Endodermal cell (in vitro differentiated cells): Measurements from ENCODE around the gene DLG5. TPM values are rescaled to one million over a fixed set of nuclear protein-coding genes. Genes with fewer than 3 reads are reported as not detected.

Experiments used
- DNase-seq: peaks from one replicate; pipeline ENCODE4 v3.0.0-alpha.2; 2017
- H3K27ac ChIP-seq: 2 replicates; pipeline ENCODE4 v1.5.1; 2013; ENCODE audit warnings: mild to moderate bottlenecking, low read depth, low read length, moderate library complexity
- H3K27me3 ChIP-seq: 2 replicates; pipeline ENCODE4 v1.6.1; 2013; ENCODE audit warnings: mild to moderate bottlenecking, low read length, moderate library complexity; ENCODE audit not compliant: insufficient read depth, control insufficient read depth, poor library complexity, severe bottlenecking
- H3K36me3 ChIP-seq: 2 replicates; pipeline ENCODE4 v1.7.0; 2013; ENCODE audit warnings: mild to moderate bottlenecking, low read length, moderate library complexity; ENCODE audit not compliant: control insufficient read depth, insufficient read depth
- H3K4me1 ChIP-seq: one replicate; pipeline ENCODE4 v1.7.0; 2013; ENCODE audit warnings: low read length; ENCODE audit not compliant: control insufficient read depth, insufficient read depth
- H3K4me3 ChIP-seq: 2 replicates; pipeline ENCODE4 v1.5.1; 2013; ENCODE audit warnings: mild to moderate bottlenecking, low read length, moderate library complexity
- H3K9ac ChIP-seq: 2 replicates; pipeline ENCODE4 v1.6.1; 2013; ENCODE audit warnings: mild to moderate bottlenecking, low read length, moderate library complexity; ENCODE audit not compliant: poor library complexity, severe bottlenecking; ENCODE audit errors: extremely low read depth
- H3K9me3 ChIP-seq: 2 replicates; pipeline ENCODE4 v1.6.1; 2013; ENCODE audit warnings: mild to moderate bottlenecking, low read length, moderate library complexity; ENCODE audit not compliant: control insufficient read depth
- H3K27ac Mint-ChIP-seq: 2 replicates; pipeline ENCODE4 v1.8.0; 2020; ENCODE audit warnings: mixed read lengths
- H3K27me3 Mint-ChIP-seq: 2 replicates; pipeline ENCODE4 v1.8.0; 2021; ENCODE audit warnings: mild to moderate bottlenecking, mixed read lengths; ENCODE audit not compliant: insufficient read depth
- H3K36me3 Mint-ChIP-seq: 2 replicates; pipeline ENCODE4 v1.8.0; 2020; ENCODE audit warnings: low read depth, mixed read lengths
- H3K4me1 Mint-ChIP-seq: 2 replicates; pipeline ENCODE4 v1.8.0; 2020; ENCODE audit warnings: mixed read lengths
- H3K4me3 Mint-ChIP-seq: 2 replicates; pipeline ENCODE4 v1.8.0; 2020; ENCODE audit warnings: mild to moderate bottlenecking, moderate library complexity, mixed read lengths
- H3K9me3 Mint-ChIP-seq: 2 replicates; pipeline ENCODE4 v1.8.0; 2020; ENCODE audit warnings: mild to moderate bottlenecking, mixed read lengths
- WGBS, 2 experiments: methylation state at CpG; one replicate each; pipeline versions ENCODE4 v1.1.5 to v1.1.7; 2013; ENCODE audit warnings: missing lambda C conversion rate in 2 of 2, mixed read lengths in 1 of 2; ENCODE audit not compliant: insufficient coverage in 1 of 2, insufficient read length in 1 of 2; 5-methylcytosine and 5-hydroxymethylcytosine counted together
- total RNA-seq, 2 donors: library from RNA; stranded (reverse); fragmentation: NEBNext Ultra II Directional in 1 of 2; extraction: Animal tissue kit (Norgen Biotek cat#: 25700) in 1 of 2; gene quantifications; 2 replicates in 1 of 2; 3 replicates in 1 of 2; pipeline ENCODE4 v1.2.1, GENCODE V29; 2021
- TF ChIP-seq, protein P1 (sequence below): fragments of 200-600 bp; sonication (generic); conservative IDR thresholded peaks from 2 replicates; pipeline ENCODE4 v1.5.0; 2021; ENCODE audit warnings: antibody characterized with exemption, mild to moderate bottlenecking

Gene DLG5
- total RNA-seq, 2 donors from 2014 or later, result 79.4 to 83.4 TPM

DNA sequence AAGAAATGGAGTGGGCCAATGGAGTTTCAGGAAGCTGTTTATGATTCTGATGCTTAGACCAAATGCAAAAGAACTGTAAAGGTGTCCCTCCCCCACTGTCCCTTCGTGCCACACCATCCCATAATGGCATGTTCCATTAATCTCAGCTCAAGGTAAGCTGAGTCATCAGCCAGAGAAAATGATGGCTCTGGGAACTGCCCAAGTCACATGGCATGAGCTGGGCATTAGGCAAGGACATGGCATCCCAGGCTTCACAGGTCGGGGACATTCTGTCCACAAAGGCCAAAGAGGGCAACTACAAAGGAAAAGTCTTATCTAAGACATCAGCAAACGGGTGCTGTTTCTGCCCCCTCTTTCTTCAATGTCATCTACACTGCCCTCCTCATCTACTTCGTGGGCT, 44.9 kb downstream of the DLG5 start:
- Histone ChIP-seq H3K36me3 (peaks cover 15% of the 10 kb centered on the region), H3K27ac (no peak overlapping the region), H3K4me3 (no peak overlapping the region), H3K9me3 (no peaks in the 10 kb centered on the region), H3K9ac (no peak overlapping the region), H3K4me1 (peaks cover 13% of the 10 kb centered on the region), H3K27me3 (no peaks in the 10 kb centered on the region)
- Mint-ChIP-seq H3K27ac (peak overlapping the region; percentile 62), H3K36me3 (peaks cover 9% of the 10 kb centered on the region), H3K9me3 (no peaks in the 10 kb centered on the region), H3K4me3 (no peak overlapping the region), H3K4me1 (peaks cover 43% of the 10 kb centered on the region), H3K27me3 (no peaks in the 10 kb centered on the region)
- 94 to 96% methylated on average over 3 to 4 of the region's 4 CpGs for WGBS, 2 experiments
- DNase-seq, result no peak
- TF ChIP-seq, protein P1, sequence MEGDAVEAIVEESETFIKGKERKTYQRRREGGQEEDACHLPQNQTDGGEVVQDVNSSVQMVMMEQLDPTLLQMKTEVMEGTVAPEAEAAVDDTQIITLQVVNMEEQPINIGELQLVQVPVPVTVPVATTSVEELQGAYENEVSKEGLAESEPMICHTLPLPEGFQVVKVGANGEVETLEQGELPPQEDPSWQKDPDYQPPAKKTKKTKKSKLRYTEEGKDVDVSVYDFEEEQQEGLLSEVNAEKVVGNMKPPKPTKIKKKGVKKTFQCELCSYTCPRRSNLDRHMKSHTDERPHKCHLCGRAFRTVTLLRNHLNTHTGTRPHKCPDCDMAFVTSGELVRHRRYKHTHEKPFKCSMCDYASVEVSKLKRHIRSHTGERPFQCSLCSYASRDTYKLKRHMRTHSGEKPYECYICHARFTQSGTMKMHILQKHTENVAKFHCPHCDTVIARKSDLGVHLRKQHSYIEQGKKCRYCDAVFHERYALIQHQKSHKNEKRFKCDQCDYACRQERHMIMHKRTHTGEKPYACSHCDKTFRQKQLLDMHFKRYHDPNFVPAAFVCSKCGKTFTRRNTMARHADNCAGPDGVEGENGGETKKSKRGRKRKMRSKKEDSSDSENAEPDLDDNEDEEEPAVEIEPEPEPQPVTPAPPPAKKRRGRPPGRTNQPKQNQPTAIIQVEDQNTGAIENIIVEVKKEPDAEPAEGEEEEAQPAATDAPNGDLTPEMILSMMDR, result no peak

DNA sequence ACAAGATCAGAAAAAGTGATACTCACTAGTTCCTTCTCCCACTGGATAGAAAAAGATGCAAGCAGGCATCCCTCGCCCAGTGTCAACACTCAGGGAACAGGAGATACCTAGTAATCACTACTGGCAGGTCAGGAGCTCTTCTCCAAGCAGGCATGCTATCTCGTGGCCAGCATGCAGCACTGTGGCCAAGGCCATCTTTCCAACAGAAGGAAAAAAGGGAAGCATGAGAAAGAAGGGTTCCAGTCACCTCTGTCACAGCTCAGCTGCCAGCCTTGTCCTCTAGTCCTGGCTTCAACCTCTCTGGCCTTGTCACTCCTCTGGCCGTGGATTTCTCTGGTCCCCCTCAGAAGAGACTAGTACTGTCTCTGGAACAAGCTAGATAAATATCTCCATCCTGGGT, 45.3 kb downstream of the DLG5 start:
- WGBS, 2 experiments, result 93% methylated on average over 2 to 3 of the region's 3 CpGs
- H3K9me3 ChIP-seq, result no peaks in the 10 kb centered on the region
- peak; percentile 26 for DNase-seq
- H3K4me1 ChIP-seq, result peaks cover 13% of the 10 kb centered on the region
- H3K9ac ChIP-seq, result no peak overlapping the region
- H3K27me3 Mint-ChIP-seq, result no peaks in the 10 kb centered on the region
- TF ChIP-seq, protein P1, result no peak
- peaks cover 42% of the 10 kb centered on the region for H3K4me1 Mint-ChIP-seq
- peak overlapping the region; percentile 62 for H3K27ac Mint-ChIP-seq
- H3K4me3 ChIP-seq, result no peak overlapping the region
- H3K36me3 Mint-ChIP-seq, result peaks cover 9% of the 10 kb centered on the region
- H3K27me3 ChIP-seq, result no peaks in the 10 kb centered on the region
- no peak overlapping the region for H3K27ac ChIP-seq
- no peaks in the 10 kb centered on the region for H3K9me3 Mint-ChIP-seq
- peaks cover 15% of the 10 kb centered on the region for H3K36me3 ChIP-seq
- no peak overlapping the region for H3K4me3 Mint-ChIP-seq

DNA sequence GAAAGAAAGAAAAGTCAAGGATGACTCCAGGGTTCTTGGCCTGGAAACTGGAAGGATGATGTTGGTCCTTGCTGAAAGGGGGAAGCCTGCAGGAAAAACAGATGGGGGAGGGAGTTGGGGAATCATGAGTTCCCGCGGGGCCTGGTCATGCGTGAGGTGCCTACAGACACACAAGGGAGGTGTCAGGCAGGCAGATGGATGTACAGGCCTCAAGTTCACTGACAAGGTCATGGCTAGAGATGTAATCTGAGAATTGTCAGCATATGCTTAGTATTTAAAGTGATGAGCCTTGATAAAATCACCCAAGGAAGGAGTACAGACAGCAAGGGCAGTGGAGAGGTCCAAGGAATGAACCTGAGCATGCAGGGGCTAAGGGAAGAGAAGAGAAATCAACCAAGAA, 46.8 kb downstream of the DLG5 start:
- Mint-ChIP-seq H3K4me1 (peaks cover 42% of the 10 kb centered on the region), H3K27me3 (no peaks in the 10 kb centered on the region), H3K36me3 (peaks cover 9% of the 10 kb centered on the region), H3K9me3 (no peaks in the 10 kb centered on the region), H3K4me3 (no peak overlapping the region), H3K27ac (peak overlapping the region; percentile 10)
- DNase-seq, result peak; percentile 28
- no peaks in the 10 kb centered on the region for H3K9me3 ChIP-seq
- H3K27ac ChIP-seq, result peak overlapping the region; percentile 53
- no peak overlapping the region for H3K9ac ChIP-seq
- 81 to 82% methylated on average over 3 of the region's 3 CpGs for WGBS, 2 experiments
- H3K4me1 ChIP-seq, result peaks cover 13% of the 10 kb centered on the region
- H3K36me3 ChIP-seq, result peaks cover 15% of the 10 kb centered on the region
- H3K27me3 ChIP-seq, result no peaks in the 10 kb centered on the region
- TF ChIP-seq, protein P1, result no peak
- H3K4me3 ChIP-seq, result no peak overlapping the region
